ENCODE measurements around the gene SULT4A1.

DNA sequence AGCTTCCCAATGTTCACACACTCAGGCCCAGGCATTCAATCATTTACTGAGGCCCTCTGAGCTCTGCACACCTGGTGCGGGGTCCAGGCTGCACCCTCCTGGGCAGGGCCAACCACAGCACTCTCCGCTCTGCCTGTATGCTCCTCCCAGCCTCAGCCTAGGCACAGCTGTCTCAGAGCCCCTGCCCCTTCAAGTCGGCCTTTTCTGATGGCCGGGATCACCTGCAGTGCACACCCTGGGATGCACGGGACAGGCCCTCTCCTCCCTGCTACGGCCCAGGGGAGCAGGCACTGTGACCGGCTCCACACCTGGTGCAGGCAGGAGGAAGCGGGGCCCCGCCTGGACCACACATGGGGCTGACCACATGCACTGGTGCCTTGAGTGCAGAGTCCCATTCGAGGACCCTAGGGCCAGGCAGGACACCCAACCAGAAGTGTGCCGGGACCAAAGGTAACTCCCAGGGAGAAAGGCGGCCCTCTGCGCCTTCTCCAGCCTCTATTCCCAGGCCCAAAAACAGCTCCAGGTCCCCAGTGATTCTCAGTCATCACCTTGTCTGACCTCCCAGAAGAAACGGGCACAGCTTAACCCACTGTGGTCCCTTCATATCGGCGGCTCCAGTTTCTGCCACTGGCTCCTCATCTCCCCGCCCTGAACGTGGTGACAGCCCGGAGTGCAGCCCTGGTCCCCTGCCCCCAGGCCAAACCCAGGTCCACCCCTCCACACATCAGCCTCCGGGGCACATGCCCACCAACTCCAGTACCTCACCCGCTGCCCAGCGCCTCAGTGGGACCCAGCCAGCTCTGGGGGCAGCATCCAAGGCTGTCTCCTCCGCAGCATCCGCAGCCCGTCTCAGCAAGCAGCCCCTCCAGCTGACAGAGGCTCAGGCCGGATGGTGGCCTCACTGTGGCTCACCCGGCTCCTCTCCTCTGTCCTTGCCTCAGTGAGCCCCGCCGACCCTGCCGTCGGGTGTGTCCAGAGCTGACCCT is 17.5 kb downstream of the SULT4A1 start:
- TF ChIP-seq POLR2AphosphoS5 (IDR thresholded peaks at IDR 0.05; ENCODE audit: borderline replicate concordance, low read depth, low read length) (no peak), EZH2 (IDR thresholded peaks at IDR 0.05) (no peak)

All from SK-N-MC (cell line).